ENCODE measurements around the gene MICAL2. TPM values are rescaled to one million over a fixed set of nuclear protein-coding genes. Genes with fewer than 3 reads are reported as not detected.

MICAL2 gene
- total and polyA plus RNA-seq, 2 donors (not counting 3 experiments of a cell fraction or from before 2014, with no cell fraction given), result 67.6 to 200 TPM

DNA sequence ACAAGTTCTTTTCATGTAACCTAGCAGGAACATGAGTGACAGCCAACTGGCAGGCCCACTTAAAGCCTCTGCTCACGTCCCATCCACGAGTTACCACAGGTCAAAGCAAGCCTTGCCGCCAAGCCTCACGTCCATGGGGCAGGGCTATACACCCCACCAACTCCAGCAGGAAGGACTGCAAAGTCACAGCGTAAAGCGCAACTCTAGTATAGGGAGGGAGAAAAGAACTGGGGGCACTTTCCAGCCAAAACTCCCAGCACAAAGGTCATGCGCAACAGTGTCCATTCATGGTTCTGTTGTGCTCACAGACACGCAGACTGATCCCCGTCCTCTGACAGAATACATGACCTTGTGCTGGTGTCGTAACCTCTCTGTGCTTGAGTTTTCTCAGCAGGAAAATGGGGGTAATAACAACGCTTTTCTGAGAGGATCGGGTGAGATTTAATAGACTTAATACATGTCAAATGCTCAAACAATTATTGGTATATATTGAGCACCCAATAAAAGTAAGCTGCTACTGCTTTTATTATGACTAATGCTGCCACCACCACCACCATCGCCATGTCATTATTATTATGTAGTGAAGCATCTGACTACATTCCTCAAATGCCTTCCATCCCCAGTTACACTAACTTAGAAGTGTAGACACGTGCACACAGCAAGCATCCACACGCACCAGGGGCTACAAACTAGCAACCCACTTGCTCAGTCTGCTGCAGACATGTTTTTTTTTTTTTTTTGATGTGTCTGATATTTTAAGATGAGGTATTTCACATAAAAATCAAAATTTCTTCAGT, 162.6 kb downstream of the MICAL2 start:
- TF ChIP-seq FOS (IDR thresholded peaks at IDR 0.05; ENCODE audit: borderline replicate concordance, insufficient read depth, low read length), result no peak
- TF ChIP-seq POLR2A (IDR thresholded peaks at IDR 0.05; ENCODE audit: low read depth, low read length), result no peak
- TF ChIP-seq CTCF (IDR thresholded peaks at IDR 0.05; ENCODE audit: extremely low read depth in 1 of 2, insufficient read depth in 1 of 2, low read depth in 1 of 2, low read length in 2 of 2), result no peak
- TF ChIP-seq EZH2 (IDR thresholded peaks at IDR 0.05; ENCODE audit: borderline replicate concordance, low read depth, low read length, severe bottlenecking), result no peak
- no peak for TF ChIP-seq POLR2AphosphoS5 (IDR thresholded peaks at IDR 0.05; ENCODE audit: insufficient read depth, low read depth, low read length)
- no peak for TF ChIP-seq JUN (IDR thresholded peaks at IDR 0.05; ENCODE audit: borderline replicate concordance, insufficient read depth, insufficient read length, low read depth)
- no peak for TF ChIP-seq GATA2 (IDR thresholded peaks at IDR 0.05; ENCODE audit: insufficient read depth, insufficient read length, low read depth, low read length)
- TF ChIP-seq MAX (IDR thresholded peaks at IDR 0.05; ENCODE audit: insufficient read depth, insufficient read length), result no peak
- no peak for TF ChIP-seq MYC (IDR thresholded peaks at IDR 0.05; ENCODE audit: low read depth, low read length)
- H3K4me3 ChIP-seq (replicated peaks in 1 of 3; ENCODE audit: insufficient read depth in 1 of 3, low read depth in 1 of 3, low read length in 3 of 3), result no peak overlapping the region
- no peak overlapping the region for H3K27ac ChIP-seq (ENCODE audit: insufficient read depth, low read depth, low read length)
- H3K79me2 ChIP-seq (ENCODE audit: control insufficient read depth, insufficient read depth, low read length), result no peaks in the 10 kb centered on the region
- H3K9me1 ChIP-seq (replicated peaks; ENCODE audit: control insufficient read depth, extremely low read depth, insufficient read depth, low read length), result no peaks in the 10 kb centered on the region
- DNase-seq (ENCODE audit: low read depth, low spot score) (no peak), FAIRE-seq (no peak)
- dilution Hi-C loops (cut with MboI; ENCODE audit: extremely low pct_ligation_motif_present, low sequenced_read_pairs), result no loop called here
- H3K27me3 ChIP-seq (ENCODE audit: control insufficient read depth in 2 of 2, insufficient read depth in 2 of 2, low read length in 2 of 2), result no peaks in the 10 kb centered on the region
- H3K36me3 ChIP-seq (ENCODE audit: control insufficient read depth in 2 of 2, extremely low read depth in 1 of 2, insufficient read depth in 2 of 2, low read length in 2 of 2), result no peaks in the 10 kb centered on the region
- ChIA-PET CTCF (interaction anchor here (1.6 kb wide), 1 partner anchor 11 kb away, joined by 5 read pairs; no protein-coding TSS in a partner anchor), POLR2A (no interaction called here)
- H3K4me2 ChIP-seq (ENCODE audit: insufficient read depth, low read length), result no peak overlapping the region
- H3K4me1 ChIP-seq (ENCODE audit: control insufficient read depth, extremely low read depth, insufficient read depth, low read length), result peaks cover 21% of the 10 kb centered on the region
- no peak overlapping the region for H3K9ac ChIP-seq (replicated peaks; ENCODE audit: extremely low read depth, insufficient read depth, low read length)
- H3K9me3 ChIP-seq (replicated peaks; ENCODE audit: control insufficient read depth, insufficient read depth, low read length), result no peaks in the 10 kb centered on the region
- H4K20me1 ChIP-seq (replicated peaks; ENCODE audit: control insufficient read depth, extremely low read depth, insufficient read depth, low read length), result no peaks in the 10 kb centered on the region
- no TSS peak for BruUV-seq (replicated peaks)
- H2AFZ ChIP-seq (ENCODE audit: low read depth, low read length), result no peak overlapping the region
- intact Hi-C loops (cut with micrococcal nuclease), result no loop called here

Measured in endothelial cell of umbilical vein (primary cell).